Measurements from ENCODE around the gene ASTN2.

ASTN2 gene

GRCh38 chr9:116737152-116737546 is 677.7 kb downstream of the ASTN2 start:
- peak; percentile 83 for DNase-seq (ENCODE audit: low spot score)
- peak; percentile 98 for TF ChIP-seq CTCF (IDR thresholded peaks at IDR 0.05; ENCODE audit: extremely low read depth, insufficient read depth, missing control alignments)
- in situ Hi-C loops (cut with MboI; ENCODE audit: low pct_unique_long_range_greater_than_20kb, low sequenced_read_pairs, unreplicated experiment): loop anchor here (10.0 kb wide), 1 partner anchor 118 kb away; no protein-coding TSS in a partner anchor

- in situ Hi-C loops (cut with MboI; ENCODE audit: low pct_unique_long_range_greater_than_20kb, low sequenced_read_pairs, unreplicated experiment): loop anchor here (10.0 kb wide), 1 partner anchor 118 kb away; no protein-coding TSS in a partner anchor
- no peak for DNase-seq (ENCODE audit: low spot score)
- no peak for TF ChIP-seq CTCF (IDR thresholded peaks at IDR 0.05; ENCODE audit: extremely low read depth, insufficient read depth, missing control alignments)
These were observed 678.3 kb downstream of the ASTN2 start for GRCh38 chr9:116736399-116737151.

GRCh38 chr9:116733010-116733641 is 681.7 kb downstream of the ASTN2 start:
- TF ChIP-seq CTCF (IDR thresholded peaks at IDR 0.05; ENCODE audit: extremely low read depth, insufficient read depth, missing control alignments): no peak
- DNase-seq (ENCODE audit: low spot score): peak; percentile 40
- in situ Hi-C loops (cut with MboI; ENCODE audit: low pct_unique_long_range_greater_than_20kb, low sequenced_read_pairs, unreplicated experiment): loop anchor here (10.0 kb wide), 1 partner anchor 122 kb away; no protein-coding TSS in a partner anchor

- in situ Hi-C loops (cut with MboI; ENCODE audit: low pct_unique_long_range_greater_than_20kb, low sequenced_read_pairs, unreplicated experiment): no loop called here
- DNase-seq (ENCODE audit: low spot score): no peak
- no peak for TF ChIP-seq CTCF (IDR thresholded peaks at IDR 0.05; ENCODE audit: extremely low read depth, insufficient read depth, missing control alignments)
These were observed 688.3 kb downstream of the ASTN2 start for GRCh38 chr9:116726602-116727001.

- in situ Hi-C loops (cut with MboI; ENCODE audit: low pct_unique_long_range_greater_than_20kb, low sequenced_read_pairs, unreplicated experiment): no loop called here
- no peak for DNase-seq (ENCODE audit: low spot score)
- no peak for TF ChIP-seq CTCF (IDR thresholded peaks at IDR 0.05; ENCODE audit: extremely low read depth, insufficient read depth, missing control alignments)
These were observed 690.7 kb downstream of the ASTN2 start for GRCh38 chr9:116724123-116724522.

- in situ Hi-C loops (cut with MboI; ENCODE audit: low pct_unique_long_range_greater_than_20kb, low sequenced_read_pairs, unreplicated experiment): no loop called here
- TF ChIP-seq CTCF (IDR thresholded peaks at IDR 0.05; ENCODE audit: extremely low read depth, insufficient read depth, missing control alignments): no peak
- no peak for DNase-seq (ENCODE audit: low spot score)
These were observed 692.9 kb downstream of the ASTN2 start for GRCh38 chr9:116721944-116722343.

All from GM13977 (cell line).